GM19193 (cell line): ENCODE data around the gene XYLT2.

ENCODE experiments used
- POLR2A ChIP-seq: IDR thresholded peaks from 4 replicates; pipeline ENCODE4 v1.6.1; 2011; ENCODE audit not compliant: insufficient read depth, insufficient read length; ENCODE audit errors: extremely low read depth

XYLT2 gene

GRCh38 chr17:50339381-50339780 lies 6.5 kb upstream of the XYLT2 start:
- no peak for TF ChIP-seq POLR2A

GRCh38 chr17:50344731-50345365 lies 1.1 kb upstream of the XYLT2 start:
- TF ChIP-seq POLR2A = no peak

- no peak for TF ChIP-seq POLR2A
Observed at GRCh38 chr17:50346313-50347116, 589 bp downstream of the XYLT2 start.

- no peak for TF ChIP-seq POLR2A
Observed at GRCh38 chr17:50347117-50347893, 1.4 kb downstream of the XYLT2 start.

- no peak for TF ChIP-seq POLR2A
Observed at GRCh38 chr17:50347894-50348291, 2.0 kb downstream of the XYLT2 start.

- TF ChIP-seq POLR2A = no peak
Observed at GRCh38 chr17:50348522-50349242, 2.8 kb downstream of the XYLT2 start.

GRCh38 chr17:50349243-50349600 lies 3.3 kb downstream of the XYLT2 start:
- TF ChIP-seq POLR2A = no peak

GRCh38 chr17:50350733-50351132 lies 4.8 kb downstream of the XYLT2 start:
- TF ChIP-seq POLR2A = no peak

GRCh38 chr17:50352072-50352692 lies 6.3 kb downstream of the XYLT2 start:
- no peak for TF ChIP-seq POLR2A

GRCh38 chr17:50352693-50353599 lies 7.0 kb downstream of the XYLT2 start:
- no peak for TF ChIP-seq POLR2A

GRCh38 chr17:50353600-50354195 lies 7.8 kb downstream of the XYLT2 start:
- no peak for TF ChIP-seq POLR2A

- no peak for TF ChIP-seq POLR2A
Observed at GRCh38 chr17:50354198-50354597, 8.3 kb downstream of the XYLT2 start.

- no peak for TF ChIP-seq POLR2A
Observed at GRCh38 chr17:50354776-50355175, 8.8 kb downstream of the XYLT2 start.

GRCh38 chr17:50355336-50355700 lies 9.4 kb downstream of the XYLT2 start:
- no peak for TF ChIP-seq POLR2A
